Activated CD4-positive, alpha-beta T cell treated with anti-CD3 and anti-CD28 coated beads, Interleukin-2, amount 50 U/mL, for 16 hours (primary cell): Measurements from ENCODE around the gene RHCE.
"Not testable (repeated sequence)": the region's sequence is repeated elsewhere in the genome, so short reads cannot be mapped to it uniquely, and the experiment has no call there.

ENCODE experiments used
- DNase-seq: peaks from one replicate; pipeline ENCODE4 v3.0.0-alpha.2; 2020

RHCE gene

GRCh38 chr1:25432749-25433388 is 12.2 kb upstream of the RHCE start:
- no peak for DNase-seq

- no peak for DNase-seq
These were observed 11.5 kb upstream of the RHCE start for GRCh38 chr1:25431955-25432719.

GRCh38 chr1:25430967-25431881 is 10.6 kb upstream of the RHCE start:
- DNase-seq: no peak

- DNase-seq: peak; percentile 97
These were observed 9.7 kb upstream of the RHCE start, which contains the start of gene MACO1 for GRCh38 chr1:25430073-25430966. MACO1 (plus strand) TSS chr1:25430897; CDS start chr1:25431099, 202 bp downstream.

- DNase-seq: no peak
These were observed 8.0 kb upstream of the RHCE start for GRCh38 chr1:25428475-25429166.

- DNase-seq: no peak
These were observed 7.1 kb upstream of the RHCE start for GRCh38 chr1:25427696-25428095.

GRCh38 chr1:25425098-25426085 is 4.8 kb upstream of the RHCE start:
- no peak for DNase-seq

- DNase-seq: not testable (repeated sequence)
These were observed 2.6 kb upstream of the RHCE start for GRCh38 chr1:25423206-25423605.

- not testable (repeated sequence) for DNase-seq
These were observed 1.3 kb downstream of the RHCE start for GRCh38 chr1:25419339-25419738.

- not testable (repeated sequence) for DNase-seq
These were observed 3.3 kb downstream of the RHCE start for GRCh38 chr1:25417280-25417679.

- not testable (repeated sequence) for DNase-seq
These were observed 6.0 kb downstream of the RHCE start for GRCh38 chr1:25414578-25414977.

GRCh38 chr1:25414157-25414556 is 6.5 kb downstream of the RHCE start:
- not testable (repeated sequence) for DNase-seq

- DNase-seq: not testable (repeated sequence)
These were observed 7.6 kb downstream of the RHCE start for GRCh38 chr1:25412872-25413623.

- DNase-seq: not testable (repeated sequence)
These were observed 10.8 kb downstream of the RHCE start for GRCh38 chr1:25409641-25410427.

- DNase-seq: not testable (repeated sequence)
These were observed 14.8 kb downstream of the RHCE start for GRCh38 chr1:25405731-25406305.

GRCh38 chr1:25402947-25403803 is 17.4 kb downstream of the RHCE start:
- DNase-seq: not testable (repeated sequence)

GRCh38 chr1:25398079-25398478 is 22.5 kb downstream of the RHCE start:
- not testable (repeated sequence) for DNase-seq
